Natural killer cell treated with Interleukin-12 subunit alpha and Interleukin-12 subunit beta and Interleukin-15 and Interleukin-18, amount 100 ng/mL, for 72 hours (primary cell): ENCODE measurements around the gene PPFIBP1. TPM values are rescaled to one million over a fixed set of nuclear protein-coding genes. Genes with fewer than 3 reads are reported as not detected.

Experiments
- ATAC-seq, 2 donors: fragments of 150-1000 bp; cut with Tn5 transposase in 1 of 2; sonication (Bioruptor Pico), chemical (Tn5 transposase) in 1 of 2; 2 replicates each; pipeline ENCODE4 v1.10.0; 2021
- DNase-seq: peaks from one replicate; pipeline ENCODE4 v3.0.0; 2022; ENCODE audit warnings: low spot score
- H3K27ac Mint-ChIP-seq, 2 donors: 1 replicate in 1 of 2; 2 replicates in 1 of 2; pipeline ENCODE4 v1.8.0; 2022; ENCODE audit warnings: mixed read lengths in 2 of 2, mild to moderate bottlenecking in 1 of 2, moderate library complexity in 1 of 2
- H3K27me3 Mint-ChIP-seq, 2 donors: 1 replicate in 1 of 2; 2 replicates in 1 of 2; pipeline ENCODE4 v1.8.0; 2022; ENCODE audit warnings: mixed read lengths in 2 of 2
- H3K36me3 Mint-ChIP-seq: one replicate; pipeline ENCODE4 v1.8.0; 2022; ENCODE audit warnings: mixed read lengths
- H3K4me1 Mint-ChIP-seq, 2 donors: 1 replicate in 1 of 2; 2 replicates in 1 of 2; pipeline ENCODE4 v1.8.0; 2022; ENCODE audit warnings: low read depth in 2 of 2, mixed read lengths in 2 of 2, mild to moderate bottlenecking in 1 of 2
- H3K4me3 Mint-ChIP-seq: one replicate; pipeline ENCODE4 v1.8.0; 2022; ENCODE audit warnings: mixed read lengths
- H3K9me3 Mint-ChIP-seq: 2 replicates; pipeline ENCODE4 v1.8.0; 2022; ENCODE audit warnings: mixed read lengths
- total RNA-seq, 2 donors: library from RNA; stranded (reverse); gene quantifications; one replicate each; pipeline ENCODE4 v1.2.3, GENCODE V29; 2022

PPFIBP1 gene
- total RNA-seq, 2 donors from 2014 or later = 9.0 to 12.9 TPM

GRCh38 chr12:27682534-27682933 is 158.5 kb downstream of the PPFIBP1 start:
- no peak for DNase-seq
- Mint-ChIP-seq H3K27ac (no peak overlapping the region), H3K4me1 (no peaks in the 10 kb centered on the region), H3K9me3 (no peaks in the 10 kb centered on the region), H3K27me3 (peaks cover 0 to 2% of the 10 kb centered on the region in 2 donors), H3K4me3 (no peak overlapping the region), H3K36me3 (no peaks in the 10 kb centered on the region)
- no peak for ATAC-seq

- Mint-ChIP-seq H3K4me1 (no peaks in the 10 kb centered on the region), H3K36me3 (no peaks in the 10 kb centered on the region), H3K9me3 (no peaks in the 10 kb centered on the region), H3K27ac (no peak overlapping the region), H3K27me3 (no peaks in the 10 kb centered on the region), H3K4me3 (no peak overlapping the region)
- no peak for DNase-seq
- no peak for ATAC-seq
Observed at GRCh38 chr12:27685274-27685673, 161.3 kb downstream of the PPFIBP1 start.

- no peak overlapping the region for H3K27ac Mint-ChIP-seq
- DNase-seq = no peak
- no peak overlapping the region for H3K4me3 Mint-ChIP-seq
- no peaks in the 10 kb centered on the region for H3K36me3 Mint-ChIP-seq
- no peaks in the 10 kb centered on the region for H3K9me3 Mint-ChIP-seq
- no peak for ATAC-seq
- no peaks in the 10 kb centered on the region for H3K27me3 Mint-ChIP-seq
- H3K4me1 Mint-ChIP-seq = no peaks in the 10 kb centered on the region
Observed at GRCh38 chr12:27686147-27686546, 162.1 kb downstream of the PPFIBP1 start.

GRCh38 chr12:27688671-27689070 is 164.7 kb downstream of the PPFIBP1 start:
- no peak overlapping the region for H3K4me3 Mint-ChIP-seq
- no peak for ATAC-seq
- H3K36me3 Mint-ChIP-seq = no peaks in the 10 kb centered on the region

GRCh38 chr12:27689558-27690180 is 165.7 kb downstream of the PPFIBP1 start:
- no peaks in the 10 kb centered on the region for H3K36me3 Mint-ChIP-seq
- no peak for ATAC-seq
- no peak for DNase-seq
- H3K4me3 Mint-ChIP-seq = no peak overlapping the region
- H3K4me1 Mint-ChIP-seq = no peaks in the 10 kb centered on the region
- H3K9me3 Mint-ChIP-seq = no peaks in the 10 kb centered on the region
- no peak overlapping the region for H3K27ac Mint-ChIP-seq
- H3K27me3 Mint-ChIP-seq = no peaks in the 10 kb centered on the region

More at GRCh38 chr12:27688671-27689070, 164.7 kb downstream of the PPFIBP1 start:
- Mint-ChIP-seq H3K27me3 (no peaks in the 10 kb centered on the region), H3K9me3 (no peaks in the 10 kb centered on the region), H3K4me1 (no peaks in the 10 kb centered on the region), H3K27ac (no peak overlapping the region)
- no peak for DNase-seq

GRCh38 chr12:27693403-27693802 is 169.4 kb downstream of the PPFIBP1 start:
- Mint-ChIP-seq H3K27me3 (peaks cover 3 to 9% of the 10 kb centered on the region in 2 donors), H3K4me3 (no peak overlapping the region), H3K36me3 (no peaks in the 10 kb centered on the region), H3K27ac (no peak overlapping the region), H3K9me3 (no peaks in the 10 kb centered on the region), H3K4me1 (no peaks in the 10 kb centered on the region)
- ATAC-seq (no peak), DNase-seq (no peak)

GRCh38 chr12:27695556-27696292 is 171.7 kb downstream of the PPFIBP1 start:
- Mint-ChIP-seq H3K27ac (no peak overlapping the region), H3K27me3 (peaks cover 6 to 19% of the 10 kb centered on the region in 2 donors), H3K9me3 (no peaks in the 10 kb centered on the region), H3K4me1 (no peaks in the 10 kb centered on the region), H3K4me3 (no peak overlapping the region), H3K36me3 (no peaks in the 10 kb centered on the region)
- DNase-seq (no peak), ATAC-seq (no peak)

GRCh38 chr12:27696293-27696652 is 172.3 kb downstream of the PPFIBP1 start, which contains the start of gene REP15:
Gene REP15 (plus strand): TSS chr12:27696447. CDS start chr12:27696563, 116 bp downstream.
- Mint-ChIP-seq H3K4me1 (no peaks in the 10 kb centered on the region), H3K4me3 (no peak within 1 kb of the TSS), H3K27me3 (peaks cover 9 to 25% of the 10 kb centered on the region in 2 donors), H3K36me3 (no peaks in the 10 kb centered on the region), H3K27ac (no peak within 1 kb of the TSS), H3K9me3 (no peaks in the 10 kb centered on the region)
- no peak for DNase-seq
- ATAC-seq = no peak

GRCh38 chr12:27696864-27697564 is 173.0 kb downstream of the PPFIBP1 start:
- H3K9me3 Mint-ChIP-seq = no peaks in the 10 kb centered on the region
- H3K4me1 Mint-ChIP-seq = no peaks in the 10 kb centered on the region

GRCh38 chr12:27703720-27704452 is 179.9 kb downstream of the PPFIBP1 start:
- no peak overlapping the region for H3K4me3 Mint-ChIP-seq
- peaks cover 16 to 17% of the 10 kb centered on the region in 2 donors for H3K27me3 Mint-ChIP-seq
- no peaks in the 10 kb centered on the region for H3K36me3 Mint-ChIP-seq
- no peak overlapping the region for H3K27ac Mint-ChIP-seq
- DNase-seq (peak; percentile 74), ATAC-seq (peak; percentile 76 to 79)
- H3K4me1 Mint-ChIP-seq = no peaks in the 10 kb centered on the region
- no peaks in the 10 kb centered on the region for H3K9me3 Mint-ChIP-seq

More at GRCh38 chr12:27696864-27697564, 173.0 kb downstream of the PPFIBP1 start:
- no peak for DNase-seq
- no peak overlapping the region for H3K27ac Mint-ChIP-seq
- no peak for ATAC-seq
- H3K4me3 Mint-ChIP-seq = no peak overlapping the region
- H3K36me3 Mint-ChIP-seq = no peaks in the 10 kb centered on the region
- H3K27me3 Mint-ChIP-seq = peaks cover 12 to 27% of the 10 kb centered on the region in 2 donors

- Mint-ChIP-seq H3K9me3 (no peaks in the 10 kb centered on the region), H3K4me1 (peaks cover 2 to 5% of the 10 kb centered on the region in 2 donors), H3K27ac (no peak overlapping the region), H3K36me3 (no peaks in the 10 kb centered on the region), H3K27me3 (peaks cover 9 to 14% of the 10 kb centered on the region in 2 donors), H3K4me3 (no peak overlapping the region)
- ATAC-seq (no peak), DNase-seq (no peak)
Observed at GRCh38 chr12:27705263-27705662, 181.3 kb downstream of the PPFIBP1 start.

GRCh38 chr12:27707216-27707615 is 183.2 kb downstream of the PPFIBP1 start:
- Mint-ChIP-seq H3K36me3 (peaks cover 5% of the 10 kb centered on the region), H3K4me3 (no peak overlapping the region), H3K27me3 (peaks cover 0 to 8% of the 10 kb centered on the region in 2 donors), H3K9me3 (no peaks in the 10 kb centered on the region), H3K4me1 (peaks cover 14 to 22% of the 10 kb centered on the region in 2 donors), H3K27ac (no peak overlapping the region)
- DNase-seq (no peak), ATAC-seq (no peak)

GRCh38 chr12:27709212-27709931 is 185.4 kb downstream of the PPFIBP1 start:
- Mint-ChIP-seq H3K36me3 (peaks cover 5% of the 10 kb centered on the region), H3K27ac (no peak overlapping the region), H3K27me3 (peaks cover 0 to 5% of the 10 kb centered on the region in 2 donors), H3K4me3 (peak overlapping the region; percentile 98), H3K9me3 (no peaks in the 10 kb centered on the region), H3K4me1 (peaks cover 17 to 35% of the 10 kb centered on the region in 2 donors)
- DNase-seq (no peak), ATAC-seq (no peak)
